GM19372 (cell line): Measurements from ENCODE around the gene RBM15B.
A peak's percentile ranks its signal among the peaks of the same experiment; 100 is the strongest.

ENCODE experiments used
- ATAC-seq: cut with Tn5 transposase; IDR thresholded peaks from one replicate; pipeline ENCODE4 v1.9.1; 2021; ENCODE audit warnings: mild to moderate bottlenecking, low read depth, moderate library complexity; ENCODE audit not compliant: unreplicated experiment

RBM15B gene

GRCh38 chr3:51391566-51392354, 675 bp downstream of the RBM15B start:
- ATAC-seq, result peak; percentile 8

GRCh38 chr3:51392355-51393133, 1.5 kb downstream of the RBM15B start:
- no peak for ATAC-seq

- no peak for ATAC-seq
Measured at GRCh38 chr3:51393134-51393495, 2.0 kb downstream of the RBM15B start.

- ATAC-seq, result no peak
Measured at GRCh38 chr3:51393564-51393963, 2.5 kb downstream of the RBM15B start.

GRCh38 chr3:51394541-51394940, 3.5 kb downstream of the RBM15B start:
- no peak for ATAC-seq

GRCh38 chr3:51395493-51396213, 4.6 kb downstream of the RBM15B start:
- ATAC-seq, result no peak

GRCh38 chr3:51396401-51396800, 5.3 kb downstream of the RBM15B start:
- ATAC-seq, result no peak

GRCh38 chr3:51397392-51397791, 6.3 kb downstream of the RBM15B start:
- ATAC-seq, result no peak

- no peak for ATAC-seq
Measured at GRCh38 chr3:51398595-51399310, 7.7 kb downstream of the RBM15B start.

- ATAC-seq, result no peak
Measured at GRCh38 chr3:51400166-51400565, 9.1 kb downstream of the RBM15B start.

GRCh38 chr3:51401735-51402134, 10.7 kb downstream of the RBM15B start:
- no peak for ATAC-seq

GRCh38 chr3:51403675-51404074, 12.6 kb downstream of the RBM15B start:
- ATAC-seq, result no peak

GRCh38 chr3:51408021-51408420, 16.9 kb downstream of the RBM15B start:
- no peak for ATAC-seq

- ATAC-seq, result no peak
Measured at GRCh38 chr3:51408813-51409212, 17.7 kb downstream of the RBM15B start.

GRCh38 chr3:51422211-51422610, 31.1 kb downstream of the RBM15B start:
- ATAC-seq, result no peak

- no peak for ATAC-seq
Measured at GRCh38 chr3:51426921-51427320, 35.8 kb downstream of the RBM15B start.

- ATAC-seq, result no peak
Measured at GRCh38 chr3:51429138-51429537, 38.1 kb downstream of the RBM15B start.

GRCh38 chr3:51434110-51434509, 43.0 kb downstream of the RBM15B start:
- ATAC-seq, result no peak

GRCh38 chr3:51434746-51435327, 43.8 kb downstream of the RBM15B start:
- ATAC-seq, result no peak

- ATAC-seq, result no peak
Measured at GRCh38 chr3:51436998-51437639, 46.0 kb downstream of the RBM15B start.
